Activated B cell treated with CpG ODN at 0.5 μM for 24 hours (primary cell): Measurements from ENCODE around the gene CDH16. TPM values are rescaled to one million over a fixed set of nuclear protein-coding genes. Genes with fewer than 3 reads are reported as not detected.

ENCODE experiments used
- ATAC-seq: fragments of 200-7000 bp; cut with Tn5 transposase; one replicate; pipeline ENCODE4 v1.10.0; 2021; ENCODE audit warnings: low read depth, mild to moderate bottlenecking, moderate library complexity
- CTCF ChIA-PET: fragments of 350-600 bp; sonication (Branson Sonifier 250); formaldehyde crosslinking; loops from one replicate; lab custom pipeline; 2021; ENCODE audit warnings: antibody characterized with exemption; lab: Charles Lee
- POLR2A ChIA-PET: fragments of 350-600 bp; sonication (Branson Sonifier 250); formaldehyde crosslinking; loops from one replicate; lab custom pipeline; 2021; ENCODE audit warnings: antibody characterized with exemption; lab: Charles Lee
- DNase-seq: peaks from one replicate; pipeline ENCODE4 v3.0.0; 2022
- H3K27ac Mint-ChIP-seq: one replicate; pipeline ENCODE4 v1.8.0; 2020; ENCODE audit warnings: mixed read lengths
- H3K27me3 Mint-ChIP-seq: one replicate; pipeline ENCODE4 v1.8.0; 2021; ENCODE audit warnings: mixed read lengths
- H3K36me3 Mint-ChIP-seq: one replicate; pipeline ENCODE4 v1.8.0; 2021; ENCODE audit warnings: low read depth, mixed read lengths
- H3K4me1 Mint-ChIP-seq: one replicate; pipeline ENCODE4 v1.8.0; 2021; ENCODE audit warnings: mixed read lengths
- H3K4me3 Mint-ChIP-seq: one replicate; pipeline ENCODE4 v1.8.0; 2020; ENCODE audit warnings: mild to moderate bottlenecking, mixed read lengths
- H3K9me3 Mint-ChIP-seq: one replicate; pipeline ENCODE4 v1.8.0; 2020; ENCODE audit warnings: mixed read lengths
- intact Hi-C: fragments of 100-400 bp; cut with micrococcal nuclease; formaldehyde crosslinking; loops from one replicate; pipeline ENCODE4 v1.15.1; 2024
- total RNA-seq: library from RNA; stranded (reverse); gene quantifications from 2 replicates; pipeline ENCODE4 v1.2.3, GENCODE V29; 2022
- TF ChIP-seq, protein P1 (sequence below): fragments of 200-600 bp; IDR thresholded peaks from one replicate; pipeline ENCODE4 v1.8.0; 2022; ENCODE audit warnings: antibody characterized with exemption, mild to moderate bottlenecking

The CDH16 gene
- total RNA-seq, 1 donor from 2014 or later: not detected

- no peak overlapping the region for H3K4me3 Mint-ChIP-seq
- TF ChIP-seq, protein P1, sequence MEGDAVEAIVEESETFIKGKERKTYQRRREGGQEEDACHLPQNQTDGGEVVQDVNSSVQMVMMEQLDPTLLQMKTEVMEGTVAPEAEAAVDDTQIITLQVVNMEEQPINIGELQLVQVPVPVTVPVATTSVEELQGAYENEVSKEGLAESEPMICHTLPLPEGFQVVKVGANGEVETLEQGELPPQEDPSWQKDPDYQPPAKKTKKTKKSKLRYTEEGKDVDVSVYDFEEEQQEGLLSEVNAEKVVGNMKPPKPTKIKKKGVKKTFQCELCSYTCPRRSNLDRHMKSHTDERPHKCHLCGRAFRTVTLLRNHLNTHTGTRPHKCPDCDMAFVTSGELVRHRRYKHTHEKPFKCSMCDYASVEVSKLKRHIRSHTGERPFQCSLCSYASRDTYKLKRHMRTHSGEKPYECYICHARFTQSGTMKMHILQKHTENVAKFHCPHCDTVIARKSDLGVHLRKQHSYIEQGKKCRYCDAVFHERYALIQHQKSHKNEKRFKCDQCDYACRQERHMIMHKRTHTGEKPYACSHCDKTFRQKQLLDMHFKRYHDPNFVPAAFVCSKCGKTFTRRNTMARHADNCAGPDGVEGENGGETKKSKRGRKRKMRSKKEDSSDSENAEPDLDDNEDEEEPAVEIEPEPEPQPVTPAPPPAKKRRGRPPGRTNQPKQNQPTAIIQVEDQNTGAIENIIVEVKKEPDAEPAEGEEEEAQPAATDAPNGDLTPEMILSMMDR: no peak
- DNase-seq (no peak), ATAC-seq (no peak)
- no peak overlapping the region for H3K27ac Mint-ChIP-seq
- peaks cover 12% of the 10 kb centered on the region for H3K4me1 Mint-ChIP-seq
- ChIA-PET CTCF (interaction anchor here (3.1 kb wide), 1 partner anchor 52 kb away, joined by 13 read pairs; the partner anchor contains the start of gene NAE1), POLR2A (no interaction called here)
- no peaks in the 10 kb centered on the region for H3K9me3 Mint-ChIP-seq
- H3K27me3 Mint-ChIP-seq: no peaks in the 10 kb centered on the region
- peaks cover 34% of the 10 kb centered on the region for H3K36me3 Mint-ChIP-seq
- intact Hi-C loops: loop anchor here (5.0 kb wide), 1 partner anchor 65 kb away; no protein-coding TSS in a partner anchor
Observed at GRCh38 chr16:66882702-66883101, 36.0 kb downstream of the CDH16 start.

DNA sequence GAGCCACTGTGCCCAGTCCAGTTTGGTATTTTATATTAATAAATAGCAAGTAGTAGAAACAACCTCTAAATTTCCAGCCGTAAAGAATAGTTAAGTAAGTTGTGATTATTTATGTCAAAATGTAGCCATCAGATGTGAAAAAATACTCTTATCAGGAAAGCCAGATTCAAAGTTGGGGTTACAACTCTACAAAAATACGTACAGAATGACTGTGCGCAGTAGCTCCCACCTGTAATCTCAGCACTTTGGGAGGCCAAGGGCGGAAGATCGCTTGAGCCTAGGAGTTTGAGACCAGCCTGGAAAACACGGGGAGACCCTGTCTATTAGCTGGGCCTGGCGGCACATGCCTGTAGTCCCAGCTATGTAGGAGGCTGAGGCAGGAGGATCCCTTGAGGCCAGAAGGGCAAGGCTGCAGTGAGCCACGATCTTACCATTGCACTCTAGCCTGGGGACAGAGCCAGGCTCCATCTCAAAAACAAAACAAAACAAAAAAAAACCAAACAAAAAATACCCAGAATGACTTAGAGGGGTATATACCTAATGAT is 36.6 kb downstream of the CDH16 start:
- H3K9me3 Mint-ChIP-seq: no peaks in the 10 kb centered on the region
- peaks cover 30% of the 10 kb centered on the region for H3K36me3 Mint-ChIP-seq
- ChIA-PET CTCF (interaction anchor here (3.1 kb wide), 1 partner anchor 51 kb away, joined by 13 read pairs; the partner anchor contains the start of gene NAE1), POLR2A (no interaction called here)
- no peak overlapping the region for H3K27ac Mint-ChIP-seq
- TF ChIP-seq, protein P1: no peak
- no peak overlapping the region for H3K4me3 Mint-ChIP-seq
- DNase-seq (no peak), ATAC-seq (no peak)
- intact Hi-C loops: loop anchor here (5.0 kb wide), 1 partner anchor 65 kb away; no protein-coding TSS in a partner anchor
- peaks cover 12% of the 10 kb centered on the region for H3K4me1 Mint-ChIP-seq
- H3K27me3 Mint-ChIP-seq: no peaks in the 10 kb centered on the region

GRCh38 chr16:66881560-66881959 is 37.1 kb downstream of the CDH16 start:
- ATAC-seq: no peak
- Mint-ChIP-seq H3K36me3 (peaks cover 25% of the 10 kb centered on the region), H3K4me1 (peaks cover 12% of the 10 kb centered on the region), H3K27me3 (no peaks in the 10 kb centered on the region), H3K4me3 (peak overlapping the region; percentile 50), H3K9me3 (no peaks in the 10 kb centered on the region), H3K27ac (no peak overlapping the region)
- TF ChIP-seq, protein P1: no peak
- CTCF ChIA-PET: interaction anchor here (3.1 kb wide), 1 partner anchor 51 kb away, joined by 13 read pairs; the partner anchor contains the start of gene NAE1
- intact Hi-C loops: loop anchor here (5.0 kb wide), 1 partner anchor 66 kb away; no protein-coding TSS in a partner anchor
- DNase-seq: no peak
- POLR2A ChIA-PET: no interaction called here

GRCh38 chr16:66881014-66881417 is 37.7 kb downstream of the CDH16 start:
- CTCF ChIA-PET: interaction anchor here (1.1 to 3.1 kb wide), 4 partner anchors 9 to 50 kb away, joined by 3 to 13 read pairs (median 5); partner anchors contain the start of gene NAE1
- peaks cover 21% of the 10 kb centered on the region for H3K36me3 Mint-ChIP-seq
- intact Hi-C loops: loop anchor here (5.0 kb wide), 1 partner anchor 66 kb away; no protein-coding TSS in a partner anchor
- H3K9me3 Mint-ChIP-seq: no peaks in the 10 kb centered on the region
- ATAC-seq (no peak), DNase-seq (no peak)
- H3K4me1 Mint-ChIP-seq: peaks cover 12% of the 10 kb centered on the region
- H3K27ac Mint-ChIP-seq: no peak overlapping the region
- TF ChIP-seq, protein P1: no peak
- POLR2A ChIA-PET: interaction anchor here (0.6 to 1.7 kb wide), 6 partner anchors 13 to 1662 kb away, joined by 3 to 7 read pairs (median 3); partner anchors contain the start of genes FBXL8, NAE1 and TRADD
- H3K4me3 Mint-ChIP-seq: peak overlapping the region; percentile 99
- no peaks in the 10 kb centered on the region for H3K27me3 Mint-ChIP-seq
